Left ventricle myocardium inferior (tissue), 1 donor: ENCODE results near the gene NCKAP5. TPM values are rescaled to one million over a fixed set of nuclear protein-coding genes. Genes with fewer than 3 reads are reported as not detected.

ENCODE experiments used
- DNase-seq: peaks from one replicate; pipeline ENCODE4 v3.0.0-alpha.2; 2020
- H3K27ac ChIP-seq: fragments of 200-600 bp; replicated peaks from 2 replicates; pipeline ENCODE4 v1.8.0; 2021
- H3K27me3 ChIP-seq: fragments of 200-600 bp; 2 replicates; pipeline ENCODE4 v1.8.0; 2021; ENCODE audit warnings: low read depth
- H3K36me3 ChIP-seq: fragments of 200-600 bp; 2 replicates; pipeline ENCODE4 v1.8.0; 2021
- H3K4me1 ChIP-seq: fragments of 200-600 bp; 2 replicates; pipeline ENCODE4 v1.8.0; 2021
- H3K4me3 ChIP-seq: fragments of 200-600 bp; 2 replicates; pipeline ENCODE4 v1.8.0; 2021; ENCODE audit warnings: mild to moderate bottlenecking, moderate library complexity
- H3K9me3 ChIP-seq: fragments of 200-600 bp; replicated peaks from 2 replicates; pipeline ENCODE4 v1.8.0; 2021
- CTCF ChIP-seq: fragments of 200-600 bp; IDR thresholded peaks from 2 replicates; pipeline ENCODE4 v1.8.0; 2021; ENCODE audit warnings: antibody characterized with exemption, mild to moderate bottlenecking, borderline replicate concordance
- intact Hi-C: fragments of 100-400 bp; cut with micrococcal nuclease; formaldehyde crosslinking; loops from one replicate; pipeline ENCODE4 v1.11.0; 2022
- total RNA-seq: library from RNA; stranded (reverse); fragmentation: NEBNext Ultra II Directional; extraction: Animal tissue kit (Norgen Biotek cat#: 25700); gene quantifications from one replicate; pipeline ENCODE4 v1.2.1, GENCODE V29; 2021
- donor health status: DM: no; HTN: yes; CAD: no; lungs with severe emphysema.

Gene NCKAP5
- total RNA-seq, 1 donor from 2014 or later: 6.0 TPM

GRCh38 chr2:133148187-133148586 is 420.1 kb downstream of the NCKAP5 start:
- H3K9me3 ChIP-seq: peaks cover 6% of the 10 kb centered on the region
- intact Hi-C loops: no loop called here
- H3K27me3 ChIP-seq: no peaks in the 10 kb centered on the region
- no peak overlapping the region for H3K4me3 ChIP-seq
- DNase-seq: no peak
- no peak overlapping the region for H3K27ac ChIP-seq
- no peaks in the 10 kb centered on the region for H3K36me3 ChIP-seq
- H3K4me1 ChIP-seq: no peaks in the 10 kb centered on the region
- no peak for TF ChIP-seq CTCF

GRCh38 chr2:133146893-133147292 is 421.4 kb downstream of the NCKAP5 start:
- H3K4me1 ChIP-seq: no peaks in the 10 kb centered on the region
- intact Hi-C loops: no loop called here
- H3K27me3 ChIP-seq: no peaks in the 10 kb centered on the region
- H3K36me3 ChIP-seq: no peaks in the 10 kb centered on the region
- no peak overlapping the region for H3K4me3 ChIP-seq
- H3K9me3 ChIP-seq: peaks cover 6% of the 10 kb centered on the region
- no peak for TF ChIP-seq CTCF
- no peak overlapping the region for H3K27ac ChIP-seq
- DNase-seq: no peak

- no peaks in the 10 kb centered on the region for H3K27me3 ChIP-seq
- no peak overlapping the region for H3K27ac ChIP-seq
- TF ChIP-seq CTCF: no peak
- H3K36me3 ChIP-seq: no peaks in the 10 kb centered on the region
- H3K4me1 ChIP-seq: no peaks in the 10 kb centered on the region
- DNase-seq: no peak
- H3K9me3 ChIP-seq: no peaks in the 10 kb centered on the region
- intact Hi-C loops: no loop called here
- no peak overlapping the region for H3K4me3 ChIP-seq
These were observed 424.6 kb downstream of the NCKAP5 start for GRCh38 chr2:133143645-133144044.

- Histone ChIP-seq H3K9me3 (no peaks in the 10 kb centered on the region), H3K27me3 (no peaks in the 10 kb centered on the region), H3K4me1 (no peaks in the 10 kb centered on the region), H3K4me3 (no peak overlapping the region), H3K27ac (no peak overlapping the region), H3K36me3 (no peaks in the 10 kb centered on the region)
- no peak for DNase-seq
- intact Hi-C loops: no loop called here
- TF ChIP-seq CTCF: no peak
These were observed 426.2 kb downstream of the NCKAP5 start for GRCh38 chr2:133142087-133142486.

- H3K4me3 ChIP-seq: no peak overlapping the region
- H3K36me3 ChIP-seq: no peaks in the 10 kb centered on the region
- H3K9me3 ChIP-seq: no peaks in the 10 kb centered on the region
- intact Hi-C loops: no loop called here
- H3K4me1 ChIP-seq: no peaks in the 10 kb centered on the region
- DNase-seq: no peak
- TF ChIP-seq CTCF: no peak
- H3K27me3 ChIP-seq: no peaks in the 10 kb centered on the region
- no peak overlapping the region for H3K27ac ChIP-seq
These were observed 427.6 kb downstream of the NCKAP5 start for GRCh38 chr2:133140620-133141019.
